Fibroblast of lung (primary cell): Measurements from ENCODE around the gene SPDYE6. TPM values are rescaled to one million over a fixed set of nuclear protein-coding genes. Genes with fewer than 3 reads are reported as not detected.

Experiments
- DNase-seq, 2 donors: peaks; one replicate each; pipeline versions ENCODE4 v3.0.0 to v3.0.0-alpha.2; 2010; ENCODE audit warnings: low read depth in 2 of 2
- H2AFZ ChIP-seq: 2 replicates; pipeline ENCODE4 v1.5.1; 2012; ENCODE audit warnings: low read length, control low read depth, inconsistent platforms
- H3K27ac ChIP-seq: 2 replicates; pipeline ENCODE4 v1.5.1; 2011; ENCODE audit warnings: low read length, control low read depth; ENCODE audit not compliant: insufficient read depth
- H3K27me3 ChIP-seq: 2 replicates; pipeline ENCODE4 v1.5.1; 2011; ENCODE audit warnings: mild to moderate bottlenecking, low read length; ENCODE audit not compliant: control insufficient read depth, insufficient read depth
- H3K36me3 ChIP-seq: 2 replicates; pipeline ENCODE4 v1.5.1; 2011; ENCODE audit warnings: low read length; ENCODE audit not compliant: control insufficient read depth, insufficient read depth
- H3K4me1 ChIP-seq: 2 replicates; pipeline ENCODE4 v1.5.1; 2011; ENCODE audit warnings: low read length; ENCODE audit not compliant: control insufficient read depth, insufficient read depth; ENCODE audit errors: extremely low read depth
- H3K4me2 ChIP-seq: 2 replicates; pipeline ENCODE4 v1.5.1; 2011; ENCODE audit warnings: low read length, control low read depth; ENCODE audit not compliant: insufficient read depth; ENCODE audit errors: extremely low read depth
- H3K4me3 ChIP-seq, 4 experiments: fragments of 200-600 bp in 1 of 4; sonication (generic) in 1 of 4; replicated peaks in 1 of 4; 2 replicates each; pipeline ENCODE4 v1.5.1; 2011 to 2016; ENCODE audit warnings: low read length in 4 of 4, low read depth in 3 of 4, mild to moderate bottlenecking in 3 of 4, control low read depth in 2 of 4, inconsistent platforms in 1 of 4, mixed read lengths in 1 of 4; ENCODE audit not compliant: insufficient read depth in 1 of 4; ENCODE audit errors: control extremely low read depth in 1 of 4
- H3K79me2 ChIP-seq: 2 replicates; pipeline ENCODE4 v1.5.1; 2012; ENCODE audit warnings: mild to moderate bottlenecking, low read length, inconsistent platforms; ENCODE audit not compliant: control insufficient read depth, insufficient read depth
- H3K9ac ChIP-seq: 2 replicates; pipeline ENCODE4 v1.5.1; 2011; ENCODE audit warnings: mild to moderate bottlenecking, low read length, control low read depth; ENCODE audit not compliant: insufficient read depth
- H3K9me3 ChIP-seq: 2 replicates; pipeline ENCODE4 v1.5.1; 2012; ENCODE audit warnings: low read depth, low read length; ENCODE audit not compliant: control insufficient read depth, insufficient read depth
- H4K20me1 ChIP-seq: 2 replicates; pipeline ENCODE4 v1.5.1; 2011; ENCODE audit warnings: low read length; ENCODE audit not compliant: control insufficient read depth, insufficient read depth; ENCODE audit errors: extremely low read depth
- EZH2 ChIP-seq: IDR thresholded peaks from 2 replicates; pipeline ENCODE4 v1.5.1; 2012; ENCODE audit warnings: low read length, control low read depth, mild to moderate bottlenecking; ENCODE audit errors: missing control alignments
- polyA plus RNA-seq, 2 donors: library from polyadenylated mRNA; depleted of rRNA in 1 of 2; stranded (reverse) in 1 of 2; unstranded in 1 of 2; fragments of >200 nt; gene quantifications; 2 replicates each; pipeline ENCODE4 v1.2.1, GENCODE V29; 2011 to 2012; ENCODE audit warnings: missing spikeins in 1 of 2
- total RNA-seq: library from RNA; depleted of rRNA; stranded (reverse); fragments of >200 nt; gene quantifications from 2 replicates; pipeline ENCODE4 v1.2.1, GENCODE V29; 2014
- TF ChIP-seq, protein P1 (sequence below), 2 donors: IDR thresholded peaks in 1 of 2; conservative IDR thresholded peaks in 1 of 2; 1 replicate in 1 of 2; 2 replicates in 1 of 2; pipeline ENCODE4 v1.5.1; 2011 to 2012; ENCODE audit warnings: low read length in 2 of 2, control low read depth in 1 of 2, inconsistent platforms in 1 of 2, low read depth in 1 of 2, mild to moderate bottlenecking in 1 of 2

SPDYE6 gene
- total and polyA plus RNA-seq, 2 donors (not counting 1 experiment from before 2014, with no cell fraction given): not detected

DNA sequence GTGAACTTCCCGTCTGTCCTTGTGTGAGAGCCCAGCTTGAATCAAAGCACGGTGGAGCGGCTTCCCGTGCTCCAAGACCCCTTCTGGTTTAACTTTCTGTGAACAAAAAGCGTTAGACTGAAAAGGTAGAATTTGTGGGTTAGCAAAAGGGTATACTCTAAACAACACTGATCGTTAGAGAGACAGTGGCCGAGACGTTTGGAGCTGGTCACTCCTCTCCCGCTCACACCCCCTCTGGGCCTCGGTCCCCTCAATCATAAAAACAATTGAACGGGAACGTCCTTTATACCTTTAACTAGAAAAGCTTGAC is 40.4 kb upstream of the SPDYE6 start:
- TF ChIP-seq, protein P1, sequence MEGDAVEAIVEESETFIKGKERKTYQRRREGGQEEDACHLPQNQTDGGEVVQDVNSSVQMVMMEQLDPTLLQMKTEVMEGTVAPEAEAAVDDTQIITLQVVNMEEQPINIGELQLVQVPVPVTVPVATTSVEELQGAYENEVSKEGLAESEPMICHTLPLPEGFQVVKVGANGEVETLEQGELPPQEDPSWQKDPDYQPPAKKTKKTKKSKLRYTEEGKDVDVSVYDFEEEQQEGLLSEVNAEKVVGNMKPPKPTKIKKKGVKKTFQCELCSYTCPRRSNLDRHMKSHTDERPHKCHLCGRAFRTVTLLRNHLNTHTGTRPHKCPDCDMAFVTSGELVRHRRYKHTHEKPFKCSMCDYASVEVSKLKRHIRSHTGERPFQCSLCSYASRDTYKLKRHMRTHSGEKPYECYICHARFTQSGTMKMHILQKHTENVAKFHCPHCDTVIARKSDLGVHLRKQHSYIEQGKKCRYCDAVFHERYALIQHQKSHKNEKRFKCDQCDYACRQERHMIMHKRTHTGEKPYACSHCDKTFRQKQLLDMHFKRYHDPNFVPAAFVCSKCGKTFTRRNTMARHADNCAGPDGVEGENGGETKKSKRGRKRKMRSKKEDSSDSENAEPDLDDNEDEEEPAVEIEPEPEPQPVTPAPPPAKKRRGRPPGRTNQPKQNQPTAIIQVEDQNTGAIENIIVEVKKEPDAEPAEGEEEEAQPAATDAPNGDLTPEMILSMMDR (conservative IDR thresholded peaks at IDR 0.05 in 1 of 2, IDR thresholded peaks at IDR 0.05 in 1 of 2; ENCODE audit: low read depth in 1 of 2, low read length in 2 of 2): no peak
- TF ChIP-seq EZH2: no peak
- peak overlapping the region; percentile 91 for H3K4me2 ChIP-seq
- H3K36me3 ChIP-seq: peaks cover 9% of the 10 kb centered on the region
- H3K9me3 ChIP-seq: no peaks in the 10 kb centered on the region
- peaks cover 13% of the 10 kb centered on the region for H3K79me2 ChIP-seq
- H3K27ac ChIP-seq: peak overlapping the region; percentile 84
- peak overlapping the region; percentile 81 for H2AFZ ChIP-seq
- no peaks in the 10 kb centered on the region for H3K27me3 ChIP-seq
- H3K9ac ChIP-seq: peak overlapping the region; percentile 87
- no peaks in the 10 kb centered on the region for H4K20me1 ChIP-seq
- peak overlapping the region; percentile 92 to 99 (median 95) for H3K4me3 ChIP-seq
- peaks cover 3% of the 10 kb centered on the region for H3K4me1 ChIP-seq
- no peak for DNase-seq

DNA sequence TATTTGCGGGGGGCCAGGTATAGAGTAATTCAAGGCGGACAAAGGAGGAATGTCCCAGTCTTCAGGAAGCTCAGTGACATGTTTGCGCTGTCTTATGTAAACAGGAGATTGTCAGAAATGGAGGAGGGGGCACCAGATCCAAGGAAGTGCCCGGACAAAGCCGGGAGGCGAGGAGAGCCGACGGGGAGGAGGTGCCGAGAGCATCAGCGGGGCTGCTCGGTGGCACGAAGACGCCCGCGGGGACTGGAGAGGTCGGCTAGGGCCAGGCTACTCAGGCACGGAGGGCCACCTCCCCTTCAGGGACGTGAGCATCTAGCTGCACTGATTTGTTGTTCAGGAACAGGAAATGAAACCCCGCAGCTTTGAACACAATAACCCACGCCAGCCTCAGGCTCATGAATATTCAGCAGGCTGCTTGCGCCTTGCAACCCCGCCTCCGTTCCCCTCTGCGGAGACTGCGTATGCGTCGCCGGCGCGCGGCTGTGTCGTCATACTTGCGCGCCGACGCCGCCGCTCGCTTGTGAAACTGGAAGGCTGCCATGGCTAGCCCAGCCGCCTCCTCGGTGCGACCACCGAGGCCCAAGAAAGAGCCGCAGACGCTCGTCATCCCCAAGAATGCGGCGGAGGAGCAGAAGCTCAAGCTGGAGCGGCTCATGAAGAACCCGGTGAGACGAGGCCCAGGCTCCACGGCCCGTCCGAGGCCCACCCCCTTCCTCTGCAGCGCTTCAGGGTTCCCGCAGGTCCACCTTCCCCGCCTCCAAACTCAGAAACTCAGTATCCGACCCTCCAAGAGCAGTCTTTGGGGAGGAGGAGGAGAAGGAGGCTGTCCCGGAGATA is 39.8 kb upstream of the SPDYE6 start, which contains the start of gene PRKRIP1:
Gene PRKRIP1, plus strand, starts transcription at position 491 of the 837 bp plus-strand sequence. Its CDS starts 49 bp downstream, at position 540.
- H3K9me3 ChIP-seq: no peaks in the 10 kb centered on the region
- DNase-seq: peak; percentile 92 to 94
- H3K79me2 ChIP-seq: peaks cover 13% of the 10 kb centered on the region
- peak within 1 kb of the TSS; percentile 92 to 99 (median 95) for H3K4me3 ChIP-seq
- H3K4me2 ChIP-seq: peak within 1 kb of the TSS; percentile 91
- peaks cover 3% of the 10 kb centered on the region for H3K4me1 ChIP-seq
- peaks cover 10% of the 10 kb centered on the region for H3K36me3 ChIP-seq
- H4K20me1 ChIP-seq: no peaks in the 10 kb centered on the region
- no peak for TF ChIP-seq EZH2
- TF ChIP-seq, protein P1 (conservative IDR thresholded peaks at IDR 0.05 in 1 of 2, IDR thresholded peaks at IDR 0.05 in 1 of 2; ENCODE audit: low read depth in 1 of 2, low read length in 2 of 2): no peak
- peak within 1 kb of the TSS; percentile 81 for H2AFZ ChIP-seq
- H3K27me3 ChIP-seq: no peaks in the 10 kb centered on the region
- H3K9ac ChIP-seq: peak within 1 kb of the TSS; percentile 87
- H3K27ac ChIP-seq: peak within 1 kb of the TSS; percentile 84

DNA sequence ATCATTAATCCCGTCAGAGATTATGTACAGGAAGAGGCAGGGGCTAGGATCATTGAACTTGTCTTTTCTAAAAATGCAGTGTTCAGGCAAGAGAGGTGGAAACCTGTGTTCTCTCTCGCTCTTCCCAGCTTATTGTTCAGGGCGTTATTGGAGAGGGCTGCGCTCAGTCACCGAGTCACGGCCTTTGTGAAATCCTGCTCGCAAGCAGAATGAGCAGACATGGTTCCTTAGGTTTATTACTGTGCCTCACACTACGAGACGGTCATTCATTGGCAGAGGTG is 39.3 kb upstream of the SPDYE6 start:
- H3K4me1 ChIP-seq: peaks cover 3% of the 10 kb centered on the region
- H3K79me2 ChIP-seq: peaks cover 13% of the 10 kb centered on the region
- H4K20me1 ChIP-seq: no peaks in the 10 kb centered on the region
- TF ChIP-seq, protein P1 (conservative IDR thresholded peaks at IDR 0.05 in 1 of 2, IDR thresholded peaks at IDR 0.05 in 1 of 2; ENCODE audit: low read depth in 1 of 2, low read length in 2 of 2): no peak
- TF ChIP-seq EZH2: no peak
- peak overlapping the region; percentile 61 for H2AFZ ChIP-seq
- H3K27ac ChIP-seq: peak overlapping the region; percentile 84
- H3K4me2 ChIP-seq: peak overlapping the region; percentile 82
- DNase-seq: no peak
- peak overlapping the region; percentile 87 for H3K9ac ChIP-seq
- no peaks in the 10 kb centered on the region for H3K9me3 ChIP-seq
- no peaks in the 10 kb centered on the region for H3K27me3 ChIP-seq
- H3K4me3 ChIP-seq: peak overlapping the region; percentile 92 to 99 (median 95)
- H3K36me3 ChIP-seq: peaks cover 10% of the 10 kb centered on the region
